ENCODE measurements around the gene PPIL6. TPM values are rescaled to one million over a fixed set of nuclear protein-coding genes. Genes with fewer than 3 reads are reported as not detected.

PPIL6 gene
- total and polyA plus RNA-seq, 4 donors, result 0.17 to 0.51 (median 0.30) TPM

DNA sequence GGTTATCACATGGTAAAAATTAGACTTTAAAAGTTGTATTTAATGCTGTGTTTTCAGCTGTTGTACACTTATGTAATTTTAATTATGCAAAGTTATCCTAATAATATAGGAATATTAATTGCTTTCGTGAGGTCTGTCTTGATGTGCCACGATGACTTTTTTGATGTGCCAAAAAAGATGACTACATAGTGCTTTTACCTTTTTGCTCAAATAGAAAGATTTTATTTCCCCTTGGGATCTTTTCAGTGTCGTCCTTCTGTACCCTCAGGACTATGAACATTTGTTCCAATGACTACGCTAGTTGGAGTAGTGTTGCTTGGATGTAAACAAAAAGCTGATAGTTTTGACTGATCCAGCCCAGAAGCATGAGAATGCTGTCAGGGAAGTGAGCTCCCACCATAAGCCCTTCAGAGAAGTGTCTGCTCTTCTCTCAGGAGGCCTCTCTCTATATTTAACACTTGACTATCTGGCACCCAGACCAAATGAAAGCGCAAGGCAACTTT, 56.9 kb downstream of the PPIL6 start:
- Histone ChIP-seq H3K9me3 (ENCODE audit: control insufficient read depth in 4 of 4, low read length in 3 of 4) (no peaks in the 10 kb centered on the region), H3K9ac (ENCODE audit: low read depth in 1 of 2, low read length in 2 of 2) (peak overlapping the region; percentile 90 to 94), H3K27me3 (ENCODE audit: control insufficient read depth in 4 of 4, insufficient read depth in 4 of 4, low read length in 3 of 4) (no peaks in the 10 kb centered on the region), H3K4me1 (ENCODE audit: control insufficient read depth in 4 of 4, insufficient read depth in 4 of 4, low read length in 3 of 4) (peaks cover 0 to 26% (median 20%) of the 10 kb centered on the region in 4 donors), H3K36me3 (ENCODE audit: control insufficient read depth in 4 of 4, insufficient read depth in 3 of 4, low read depth in 1 of 4, low read length in 3 of 4) (peaks cover 0 to 2% (median 0%) of the 10 kb centered on the region in 4 donors), H3K4me3 (ENCODE audit: low read depth in 1 of 3, low read length in 3 of 3) (peak overlapping the region; percentile 97 to 99 (median 99)), H3K27ac (ENCODE audit: low read depth in 1 of 2, low read length in 2 of 2) (peak overlapping the region; percentile 98 to 100)
- WGBS, result 9% methylated on average over 5 of the region's 5 CpGs
- TF ChIP-seq, protein P1, sequence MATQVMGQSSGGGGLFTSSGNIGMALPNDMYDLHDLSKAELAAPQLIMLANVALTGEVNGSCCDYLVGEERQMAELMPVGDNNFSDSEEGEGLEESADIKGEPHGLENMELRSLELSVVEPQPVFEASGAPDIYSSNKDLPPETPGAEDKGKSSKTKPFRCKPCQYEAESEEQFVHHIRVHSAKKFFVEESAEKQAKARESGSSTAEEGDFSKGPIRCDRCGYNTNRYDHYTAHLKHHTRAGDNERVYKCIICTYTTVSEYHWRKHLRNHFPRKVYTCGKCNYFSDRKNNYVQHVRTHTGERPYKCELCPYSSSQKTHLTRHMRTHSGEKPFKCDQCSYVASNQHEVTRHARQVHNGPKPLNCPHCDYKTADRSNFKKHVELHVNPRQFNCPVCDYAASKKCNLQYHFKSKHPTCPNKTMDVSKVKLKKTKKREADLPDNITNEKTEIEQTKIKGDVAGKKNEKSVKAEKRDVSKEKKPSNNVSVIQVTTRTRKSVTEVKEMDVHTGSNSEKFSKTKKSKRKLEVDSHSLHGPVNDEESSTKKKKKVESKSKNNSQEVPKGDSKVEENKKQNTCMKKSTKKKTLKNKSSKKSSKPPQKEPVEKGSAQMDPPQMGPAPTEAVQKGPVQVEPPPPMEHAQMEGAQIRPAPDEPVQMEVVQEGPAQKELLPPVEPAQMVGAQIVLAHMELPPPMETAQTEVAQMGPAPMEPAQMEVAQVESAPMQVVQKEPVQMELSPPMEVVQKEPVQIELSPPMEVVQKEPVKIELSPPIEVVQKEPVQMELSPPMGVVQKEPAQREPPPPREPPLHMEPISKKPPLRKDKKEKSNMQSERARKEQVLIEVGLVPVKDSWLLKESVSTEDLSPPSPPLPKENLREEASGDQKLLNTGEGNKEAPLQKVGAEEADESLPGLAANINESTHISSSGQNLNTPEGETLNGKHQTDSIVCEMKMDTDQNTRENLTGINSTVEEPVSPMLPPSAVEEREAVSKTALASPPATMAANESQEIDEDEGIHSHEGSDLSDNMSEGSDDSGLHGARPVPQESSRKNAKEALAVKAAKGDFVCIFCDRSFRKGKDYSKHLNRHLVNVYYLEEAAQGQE (IDR thresholded peaks at IDR 0.05), result no peak
- no peak for TF ChIP-seq TAF1 (conservative IDR thresholded peaks at IDR 0.05)
- no peak for TF ChIP-seq NR2F2 (IDR thresholded peaks at IDR 0.05)
- TF ChIP-seq FOXA1 (IDR thresholded peaks at IDR 0.05), result no peak
- TF ChIP-seq HNF4A (conservative IDR thresholded peaks at IDR 0.05), result no peak
- no peak for DNase-seq (ENCODE audit: low spot score)

DNA sequence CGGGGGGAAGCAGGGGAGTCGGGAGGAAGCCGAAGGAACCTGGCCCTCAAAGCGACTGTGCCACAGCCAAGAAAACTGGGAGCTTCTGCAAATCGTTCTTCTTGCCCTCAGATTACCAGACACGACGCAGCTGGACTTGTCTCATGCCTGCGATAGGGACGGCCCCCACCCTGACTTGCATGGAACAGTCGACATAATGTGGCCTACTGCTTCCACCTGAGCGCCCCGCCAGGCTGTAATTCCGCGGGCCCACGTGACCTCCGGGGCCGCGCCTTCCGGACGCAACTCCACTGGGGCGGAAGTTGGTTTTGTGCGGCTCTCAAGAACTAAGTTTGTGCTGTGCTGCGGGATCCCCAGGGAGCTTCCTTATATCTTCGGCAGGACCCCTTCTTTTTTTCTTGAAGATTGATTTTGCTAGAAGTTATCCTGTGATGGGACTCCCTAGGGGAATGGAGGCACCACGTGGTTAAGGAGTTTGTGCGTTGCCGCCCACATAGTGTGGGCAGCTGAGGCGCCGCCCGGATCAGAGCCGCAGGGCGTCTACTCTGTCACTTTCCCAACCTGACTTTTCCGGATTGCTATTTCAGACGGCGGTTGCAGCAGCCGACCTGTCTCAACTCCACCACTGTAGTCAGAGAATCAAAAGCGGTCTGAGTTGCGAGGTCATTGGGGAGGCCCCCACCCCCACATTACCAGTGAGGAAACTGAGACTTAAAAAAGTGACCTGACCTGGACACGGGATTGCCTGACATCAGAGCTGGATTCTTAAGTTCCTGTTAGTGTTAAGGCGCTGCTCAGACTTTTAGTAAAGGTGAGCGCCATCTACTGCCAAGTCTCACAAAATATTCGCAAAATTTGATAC, 57.6 kb downstream of the PPIL6 start:
- TF ChIP-seq EGR1 (IDR thresholded peaks at IDR 0.05; ENCODE audit: low read depth in 2 of 2), result peak; percentile 89 to 93
- TF ChIP-seq, protein P2, sequence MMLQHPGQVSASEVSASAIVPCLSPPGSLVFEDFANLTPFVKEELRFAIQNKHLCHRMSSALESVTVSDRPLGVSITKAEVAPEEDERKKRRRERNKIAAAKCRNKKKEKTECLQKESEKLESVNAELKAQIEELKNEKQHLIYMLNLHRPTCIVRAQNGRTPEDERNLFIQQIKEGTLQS (IDR thresholded peaks at IDR 0.05), result no peak
- TF ChIP-seq, protein P3, sequence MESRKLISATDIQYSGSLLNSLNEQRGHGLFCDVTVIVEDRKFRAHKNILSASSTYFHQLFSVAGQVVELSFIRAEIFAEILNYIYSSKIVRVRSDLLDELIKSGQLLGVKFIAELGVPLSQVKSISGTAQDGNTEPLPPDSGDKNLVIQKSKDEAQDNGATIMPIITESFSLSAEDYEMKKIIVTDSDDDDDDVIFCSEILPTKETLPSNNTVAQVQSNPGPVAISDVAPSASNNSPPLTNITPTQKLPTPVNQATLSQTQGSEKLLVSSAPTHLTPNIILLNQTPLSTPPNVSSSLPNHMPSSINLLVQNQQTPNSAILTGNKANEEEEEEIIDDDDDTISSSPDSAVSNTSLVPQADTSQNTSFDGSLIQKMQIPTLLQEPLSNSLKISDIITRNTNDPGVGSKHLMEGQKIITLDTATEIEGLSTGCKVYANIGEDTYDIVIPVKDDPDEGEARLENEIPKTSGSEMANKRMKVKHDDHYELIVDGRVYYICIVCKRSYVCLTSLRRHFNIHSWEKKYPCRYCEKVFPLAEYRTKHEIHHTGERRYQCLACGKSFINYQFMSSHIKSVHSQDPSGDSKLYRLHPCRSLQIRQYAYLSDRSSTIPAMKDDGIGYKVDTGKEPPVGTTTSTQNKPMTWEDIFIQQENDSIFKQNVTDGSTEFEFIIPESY (IDR thresholded peaks at IDR 0.05), result peak; percentile 16
- TF ChIP-seq FOXA2 (IDR thresholded peaks at IDR 0.05), result no peak
- TF ChIP-seq HNF4G (IDR thresholded peaks at IDR 0.05), result no peak
- TF ChIP-seq, protein P4, sequence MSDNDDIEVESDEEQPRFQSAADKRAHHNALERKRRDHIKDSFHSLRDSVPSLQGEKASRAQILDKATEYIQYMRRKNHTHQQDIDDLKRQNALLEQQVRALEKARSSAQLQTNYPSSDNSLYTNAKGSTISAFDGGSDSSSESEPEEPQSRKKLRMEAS (IDR thresholded peaks at IDR 0.05), result peak; percentile 90
- TF ChIP-seq RXRA (IDR thresholded peaks at IDR 0.05), result peak; percentile 32 to 39
- peak; percentile 65 for TF ChIP-seq YY1 (IDR thresholded peaks at IDR 0.05)
- TF ChIP-seq JUND (IDR thresholded peaks at IDR 0.05), result peak; percentile 25 to 41
- peak; percentile 61 to 82 for TF ChIP-seq GABPA (IDR thresholded peaks at IDR 0.05 in 1 of 2, conservative IDR thresholded peaks at IDR 0.05 in 1 of 2)
- TF ChIP-seq TAF1 (conservative IDR thresholded peaks at IDR 0.05), result peak; percentile 93
- TF ChIP-seq HNF4A (conservative IDR thresholded peaks at IDR 0.05), result peak in 1 of 2 donors; percentile 25
- peak; percentile 20 for TF ChIP-seq NR2F2 (IDR thresholded peaks at IDR 0.05)
- TF ChIP-seq FOXA1 (IDR thresholded peaks at IDR 0.05), result no peak
- TF ChIP-seq, protein P5, sequence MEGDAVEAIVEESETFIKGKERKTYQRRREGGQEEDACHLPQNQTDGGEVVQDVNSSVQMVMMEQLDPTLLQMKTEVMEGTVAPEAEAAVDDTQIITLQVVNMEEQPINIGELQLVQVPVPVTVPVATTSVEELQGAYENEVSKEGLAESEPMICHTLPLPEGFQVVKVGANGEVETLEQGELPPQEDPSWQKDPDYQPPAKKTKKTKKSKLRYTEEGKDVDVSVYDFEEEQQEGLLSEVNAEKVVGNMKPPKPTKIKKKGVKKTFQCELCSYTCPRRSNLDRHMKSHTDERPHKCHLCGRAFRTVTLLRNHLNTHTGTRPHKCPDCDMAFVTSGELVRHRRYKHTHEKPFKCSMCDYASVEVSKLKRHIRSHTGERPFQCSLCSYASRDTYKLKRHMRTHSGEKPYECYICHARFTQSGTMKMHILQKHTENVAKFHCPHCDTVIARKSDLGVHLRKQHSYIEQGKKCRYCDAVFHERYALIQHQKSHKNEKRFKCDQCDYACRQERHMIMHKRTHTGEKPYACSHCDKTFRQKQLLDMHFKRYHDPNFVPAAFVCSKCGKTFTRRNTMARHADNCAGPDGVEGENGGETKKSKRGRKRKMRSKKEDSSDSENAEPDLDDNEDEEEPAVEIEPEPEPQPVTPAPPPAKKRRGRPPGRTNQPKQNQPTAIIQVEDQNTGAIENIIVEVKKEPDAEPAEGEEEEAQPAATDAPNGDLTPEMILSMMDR (IDR thresholded peaks at IDR 0.05; ENCODE audit: low read depth, low read length, missing input control), result peak; percentile 44
- TF ChIP-seq SP1 (IDR thresholded peaks at IDR 0.05), result peak; percentile 71
- TF ChIP-seq RAD21 (IDR thresholded peaks at IDR 0.05), result peak; percentile 73 to 80
- TF ChIP-seq, protein P1 (IDR thresholded peaks at IDR 0.05), result peak; percentile 55
- WGBS, result under 1% methylated on average over 42 of the region's 42 CpGs

More for the DNA sequence above, 57.6 kb downstream of the PPIL6 start:
- peaks cover 0 to 26% (median 20%) of the 10 kb centered on the region in 4 donors for H3K4me1 ChIP-seq (ENCODE audit: control insufficient read depth in 4 of 4, insufficient read depth in 4 of 4, low read length in 3 of 4)
- H3K36me3 ChIP-seq (ENCODE audit: control insufficient read depth in 4 of 4, insufficient read depth in 3 of 4, low read depth in 1 of 4, low read length in 3 of 4), result peaks cover 0 to 3% (median under 1%) of the 10 kb centered on the region in 4 donors
- peak overlapping the region; percentile 97 to 99 (median 99) for H3K4me3 ChIP-seq (ENCODE audit: low read depth in 1 of 3, low read length in 3 of 3)
- H3K9ac ChIP-seq (ENCODE audit: low read depth in 1 of 2, low read length in 2 of 2), result peak overlapping the region; percentile 90 to 94
- peak overlapping the region; percentile 98 to 100 for H3K27ac ChIP-seq (ENCODE audit: low read depth in 1 of 2, low read length in 2 of 2)
- H3K27me3 ChIP-seq (ENCODE audit: control insufficient read depth in 4 of 4, insufficient read depth in 4 of 4, low read length in 3 of 4), result no peaks in the 10 kb centered on the region
- H3K9me3 ChIP-seq (ENCODE audit: control insufficient read depth in 4 of 4, low read length in 3 of 4), result no peaks in the 10 kb centered on the region
- DNase-seq (ENCODE audit: low spot score), result peak; percentile 91
